OCI-LY1 (cell line): ENCODE measurements around the gene RAD51B.

Experiments
- H2AFZ ChIP-seq: fragments of 200-600 bp; sonication (generic), shearing (Covaris generic); 2 replicates; pipeline ENCODE4 v1.6.0; 2014; ENCODE audit warnings: antibody characterized with exemption, mild to moderate bottlenecking, low read length
- H3F3A ChIP-seq: fragments of 200-600 bp; sonication (generic), shearing (Covaris generic); 2 replicates; pipeline ENCODE4 v1.6.0; 2014; ENCODE audit warnings: mild to moderate bottlenecking, antibody characterized with exemption, low read length, moderate library complexity; ENCODE audit not compliant: insufficient read depth
- H3K27ac ChIP-seq: fragments of 200-600 bp; sonication (generic); 2 replicates; pipeline ENCODE4 v1.5.1; 2014; ENCODE audit warnings: low read length, mixed run types, mild to moderate bottlenecking, low read depth; ENCODE audit not compliant: poor library complexity, severe bottlenecking
- H3K27me3 ChIP-seq: fragments of 200-600 bp; sonication (generic); 2 replicates; pipeline ENCODE4 v1.6.0; 2014; ENCODE audit warnings: antibody characterized with exemption, mild to moderate bottlenecking, low read length, moderate library complexity; ENCODE audit not compliant: insufficient read depth
- H3K36me3 ChIP-seq: fragments of 200-600 bp; sonication (generic); 2 replicates; pipeline ENCODE4 v1.6.1; 2014; ENCODE audit warnings: mild to moderate bottlenecking, antibody characterized with exemption, low read length, moderate library complexity, mixed read lengths; ENCODE audit not compliant: insufficient read depth
- H3K4me1 ChIP-seq: fragments of 200-600 bp; sonication (generic); 2 replicates; pipeline ENCODE4 v1.5.1; 2014; ENCODE audit warnings: mild to moderate bottlenecking, low read length, moderate library complexity; ENCODE audit not compliant: insufficient read depth, severe bottlenecking
- H3K4me2 ChIP-seq: fragments of 200-600 bp; sonication (generic), shearing (Covaris generic); 2 replicates; pipeline ENCODE4 v1.6.1; 2014; ENCODE audit warnings: low read length
- H3K4me3 ChIP-seq: fragments of 200-600 bp; sonication (generic); 2 replicates; pipeline ENCODE4 v1.5.1; 2014; ENCODE audit warnings: low read length, low read depth, mild to moderate bottlenecking, mixed read lengths; ENCODE audit not compliant: poor library complexity, severe bottlenecking
- H3K79me2 ChIP-seq: fragments of 200-600 bp; shearing (Covaris generic); 2 replicates; pipeline ENCODE4 v1.6.1; 2016; ENCODE audit warnings: mixed run types, low read length, mixed read lengths; ENCODE audit not compliant: insufficient read depth
- H3K9ac ChIP-seq: fragments of 200-600 bp; sonication (generic), shearing (Covaris generic); 2 replicates; pipeline ENCODE4 v1.6.1; 2014; ENCODE audit warnings: mild to moderate bottlenecking, low read length, mixed read lengths
- H3K9me2 ChIP-seq: fragments of 200-600 bp; sonication (generic), shearing (Covaris generic); 2 replicates; pipeline ENCODE4 v1.6.1; 2014; ENCODE audit warnings: low read depth, mild to moderate bottlenecking, low read length, mixed read lengths
- H3K9me3 ChIP-seq: fragments of 200-600 bp; shearing (Covaris generic); 2 replicates; pipeline ENCODE4 v1.6.1; 2014; ENCODE audit warnings: low read length, mixed read lengths
- H4K20me1 ChIP-seq: fragments of 200-600 bp; sonication (generic), shearing (Covaris generic); 2 replicates; pipeline ENCODE4 v1.6.0; 2016; ENCODE audit warnings: mild to moderate bottlenecking, low read length; ENCODE audit not compliant: insufficient read depth
- EZH2 ChIP-seq: fragments of 200-600 bp; sonication (generic), shearing (Covaris generic); IDR thresholded peaks from 2 replicates; pipeline ENCODE4 v1.8.0; 2017; ENCODE audit warnings: borderline replicate concordance, mixed run types, mild to moderate bottlenecking, antibody characterized with exemption, low read length, moderate library complexity, mixed read lengths
- TF ChIP-seq, protein P1 (sequence below): fragments of 200-600 bp; sonication (generic), shearing (Covaris generic); IDR thresholded peaks from 2 replicates; pipeline ENCODE4 v1.5.1; 2017; ENCODE audit warnings: mild to moderate bottlenecking, antibody characterized with exemption, low read length, moderate library complexity, mixed read lengths

Gene RAD51B

GRCh38 chr14:68525516-68525915, 705.9 kb downstream of the RAD51B start:
- Histone ChIP-seq H3K79me2 (no peaks in the 10 kb centered on the region), H3K4me1 (no peaks in the 10 kb centered on the region), H3K4me2 (no peak overlapping the region), H3K9me2 (no peaks in the 10 kb centered on the region), H2AFZ (no peak overlapping the region), H4K20me1 (no peaks in the 10 kb centered on the region), H3K36me3 (no peaks in the 10 kb centered on the region), H3K27ac (no peak overlapping the region), H3K4me3 (no peak overlapping the region), H3F3A (no peaks in the 10 kb centered on the region), H3K9ac (no peak overlapping the region), H3K27me3 (no peaks in the 10 kb centered on the region), H3K9me3 (peaks cover 8% of the 10 kb centered on the region)
- TF ChIP-seq EZH2: no peak
- TF ChIP-seq, protein P1, sequence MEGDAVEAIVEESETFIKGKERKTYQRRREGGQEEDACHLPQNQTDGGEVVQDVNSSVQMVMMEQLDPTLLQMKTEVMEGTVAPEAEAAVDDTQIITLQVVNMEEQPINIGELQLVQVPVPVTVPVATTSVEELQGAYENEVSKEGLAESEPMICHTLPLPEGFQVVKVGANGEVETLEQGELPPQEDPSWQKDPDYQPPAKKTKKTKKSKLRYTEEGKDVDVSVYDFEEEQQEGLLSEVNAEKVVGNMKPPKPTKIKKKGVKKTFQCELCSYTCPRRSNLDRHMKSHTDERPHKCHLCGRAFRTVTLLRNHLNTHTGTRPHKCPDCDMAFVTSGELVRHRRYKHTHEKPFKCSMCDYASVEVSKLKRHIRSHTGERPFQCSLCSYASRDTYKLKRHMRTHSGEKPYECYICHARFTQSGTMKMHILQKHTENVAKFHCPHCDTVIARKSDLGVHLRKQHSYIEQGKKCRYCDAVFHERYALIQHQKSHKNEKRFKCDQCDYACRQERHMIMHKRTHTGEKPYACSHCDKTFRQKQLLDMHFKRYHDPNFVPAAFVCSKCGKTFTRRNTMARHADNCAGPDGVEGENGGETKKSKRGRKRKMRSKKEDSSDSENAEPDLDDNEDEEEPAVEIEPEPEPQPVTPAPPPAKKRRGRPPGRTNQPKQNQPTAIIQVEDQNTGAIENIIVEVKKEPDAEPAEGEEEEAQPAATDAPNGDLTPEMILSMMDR: no peak

DNA sequence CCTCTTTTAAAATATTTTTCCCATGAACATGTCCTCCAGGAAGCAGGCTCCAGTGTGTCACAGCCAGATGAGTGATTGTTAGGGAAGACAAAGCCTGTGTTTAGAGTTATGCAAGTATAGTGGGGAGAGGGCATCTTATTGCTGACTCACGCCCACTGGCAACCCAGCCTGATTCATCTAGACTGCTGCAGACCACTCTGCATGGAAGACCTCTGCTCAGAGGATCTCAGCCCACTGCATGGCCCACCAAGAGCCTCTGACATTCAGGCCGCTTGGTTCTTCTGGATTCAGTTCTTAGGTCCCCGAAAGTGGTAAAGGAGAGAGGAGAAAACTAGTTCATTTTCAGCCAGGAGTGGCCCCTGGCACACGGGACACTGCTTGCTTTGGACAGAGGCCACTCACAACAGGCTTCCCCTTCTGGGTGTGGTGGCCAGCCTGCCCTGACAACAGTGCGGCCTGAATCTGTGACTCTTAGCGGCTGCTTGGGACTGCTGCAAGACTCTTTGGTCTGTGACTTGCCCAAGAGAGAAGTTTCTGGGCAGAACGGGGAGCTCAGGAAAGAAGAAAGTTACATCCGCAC, 707.0 kb downstream of the RAD51B start:
- TF ChIP-seq, protein P1: no peak
- no peak for TF ChIP-seq EZH2
- H4K20me1 ChIP-seq: no peaks in the 10 kb centered on the region
- no peaks in the 10 kb centered on the region for H3K9me2 ChIP-seq
- peaks cover 9% of the 10 kb centered on the region for H3K9me3 ChIP-seq
- H3K36me3 ChIP-seq: no peaks in the 10 kb centered on the region
- H3F3A ChIP-seq: no peaks in the 10 kb centered on the region
- no peaks in the 10 kb centered on the region for H3K4me1 ChIP-seq
- H3K27ac ChIP-seq: no peak overlapping the region
- H3K9ac ChIP-seq: no peak overlapping the region
- H3K4me2 ChIP-seq: no peak overlapping the region
- H3K79me2 ChIP-seq: no peaks in the 10 kb centered on the region
- no peak overlapping the region for H3K4me3 ChIP-seq
- H3K27me3 ChIP-seq: no peaks in the 10 kb centered on the region
- H2AFZ ChIP-seq: no peak overlapping the region

DNA sequence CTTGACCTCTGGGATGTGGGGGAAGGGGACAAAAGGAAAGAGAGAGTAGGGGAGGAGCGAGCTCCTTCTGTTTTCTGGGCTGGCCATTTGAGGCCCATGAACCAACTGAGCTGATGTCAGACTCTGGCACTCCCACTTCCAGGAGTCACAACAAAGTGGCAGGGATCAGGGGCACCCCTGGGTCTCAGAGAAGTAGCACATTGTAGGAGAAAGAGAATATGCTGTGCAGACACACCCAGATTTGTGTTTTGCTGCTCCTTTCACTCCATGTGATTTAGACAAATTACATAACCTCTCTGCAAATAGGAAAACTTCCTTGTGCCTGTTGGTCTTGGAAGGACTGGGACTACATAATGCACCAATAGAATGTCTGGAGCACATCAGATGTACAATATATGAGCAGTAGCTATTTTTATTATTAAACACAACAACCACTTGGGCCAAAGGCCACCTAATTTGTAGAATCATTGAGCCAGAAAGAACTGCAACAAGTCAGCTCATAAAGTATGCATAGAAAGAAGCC, 707.8 kb downstream of the RAD51B start:
- H3F3A ChIP-seq: no peaks in the 10 kb centered on the region
- H3K36me3 ChIP-seq: no peaks in the 10 kb centered on the region
- no peak overlapping the region for H3K9ac ChIP-seq
- H3K79me2 ChIP-seq: no peaks in the 10 kb centered on the region
- no peaks in the 10 kb centered on the region for H3K4me1 ChIP-seq
- no peak overlapping the region for H3K4me3 ChIP-seq
- no peak for TF ChIP-seq EZH2
- TF ChIP-seq, protein P1: no peak
- no peaks in the 10 kb centered on the region for H3K27me3 ChIP-seq
- no peak overlapping the region for H3K4me2 ChIP-seq
- no peak overlapping the region for H2AFZ ChIP-seq
- peaks cover 9% of the 10 kb centered on the region for H3K9me3 ChIP-seq
- H3K9me2 ChIP-seq: no peaks in the 10 kb centered on the region
- no peak overlapping the region for H3K27ac ChIP-seq
- H4K20me1 ChIP-seq: no peaks in the 10 kb centered on the region
